Retinal pigment epithelial cell (primary cell): ENCODE measurements around the gene SPECC1L.

Experiments used
- DNase-seq: peaks from one replicate; pipeline ENCODE4 v3.0.0-alpha.2; 2010; ENCODE audit warnings: low read depth
- H3K4me3 ChIP-seq: 2 replicates; pipeline ENCODE4 v1.5.1; 2011; ENCODE audit warnings: mild to moderate bottlenecking, low read length, control low read depth, moderate library complexity
- TF ChIP-seq, protein P1 (sequence below): conservative IDR thresholded peaks from 2 replicates; pipeline ENCODE4 v1.5.1; 2011; ENCODE audit warnings: low read depth, low read length, control low read depth, inconsistent platforms

The SPECC1L gene, protein sequence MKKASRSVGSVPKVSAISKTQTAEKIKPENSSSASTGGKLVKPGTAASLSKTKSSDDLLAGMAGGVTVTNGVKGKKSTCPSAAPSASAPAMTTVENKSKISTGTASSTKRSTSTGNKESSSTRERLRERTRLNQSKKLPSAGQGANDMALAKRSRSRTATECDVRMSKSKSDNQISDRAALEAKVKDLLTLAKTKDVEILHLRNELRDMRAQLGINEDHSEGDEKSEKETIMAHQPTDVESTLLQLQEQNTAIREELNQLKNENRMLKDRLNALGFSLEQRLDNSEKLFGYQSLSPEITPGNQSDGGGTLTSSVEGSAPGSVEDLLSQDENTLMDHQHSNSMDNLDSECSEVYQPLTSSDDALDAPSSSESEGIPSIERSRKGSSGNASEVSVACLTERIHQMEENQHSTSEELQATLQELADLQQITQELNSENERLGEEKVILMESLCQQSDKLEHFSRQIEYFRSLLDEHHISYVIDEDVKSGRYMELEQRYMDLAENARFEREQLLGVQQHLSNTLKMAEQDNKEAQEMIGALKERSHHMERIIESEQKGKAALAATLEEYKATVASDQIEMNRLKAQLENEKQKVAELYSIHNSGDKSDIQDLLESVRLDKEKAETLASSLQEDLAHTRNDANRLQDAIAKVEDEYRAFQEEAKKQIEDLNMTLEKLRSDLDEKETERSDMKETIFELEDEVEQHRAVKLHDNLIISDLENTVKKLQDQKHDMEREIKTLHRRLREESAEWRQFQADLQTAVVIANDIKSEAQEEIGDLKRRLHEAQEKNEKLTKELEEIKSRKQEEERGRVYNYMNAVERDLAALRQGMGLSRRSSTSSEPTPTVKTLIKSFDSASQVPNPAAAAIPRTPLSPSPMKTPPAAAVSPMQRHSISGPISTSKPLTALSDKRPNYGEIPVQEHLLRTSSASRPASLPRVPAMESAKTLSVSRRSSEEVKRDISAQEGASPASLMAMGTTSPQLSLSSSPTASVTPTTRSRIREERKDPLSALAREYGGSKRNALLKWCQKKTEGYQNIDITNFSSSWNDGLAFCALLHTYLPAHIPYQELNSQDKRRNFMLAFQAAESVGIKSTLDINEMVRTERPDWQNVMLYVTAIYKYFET

DNA sequence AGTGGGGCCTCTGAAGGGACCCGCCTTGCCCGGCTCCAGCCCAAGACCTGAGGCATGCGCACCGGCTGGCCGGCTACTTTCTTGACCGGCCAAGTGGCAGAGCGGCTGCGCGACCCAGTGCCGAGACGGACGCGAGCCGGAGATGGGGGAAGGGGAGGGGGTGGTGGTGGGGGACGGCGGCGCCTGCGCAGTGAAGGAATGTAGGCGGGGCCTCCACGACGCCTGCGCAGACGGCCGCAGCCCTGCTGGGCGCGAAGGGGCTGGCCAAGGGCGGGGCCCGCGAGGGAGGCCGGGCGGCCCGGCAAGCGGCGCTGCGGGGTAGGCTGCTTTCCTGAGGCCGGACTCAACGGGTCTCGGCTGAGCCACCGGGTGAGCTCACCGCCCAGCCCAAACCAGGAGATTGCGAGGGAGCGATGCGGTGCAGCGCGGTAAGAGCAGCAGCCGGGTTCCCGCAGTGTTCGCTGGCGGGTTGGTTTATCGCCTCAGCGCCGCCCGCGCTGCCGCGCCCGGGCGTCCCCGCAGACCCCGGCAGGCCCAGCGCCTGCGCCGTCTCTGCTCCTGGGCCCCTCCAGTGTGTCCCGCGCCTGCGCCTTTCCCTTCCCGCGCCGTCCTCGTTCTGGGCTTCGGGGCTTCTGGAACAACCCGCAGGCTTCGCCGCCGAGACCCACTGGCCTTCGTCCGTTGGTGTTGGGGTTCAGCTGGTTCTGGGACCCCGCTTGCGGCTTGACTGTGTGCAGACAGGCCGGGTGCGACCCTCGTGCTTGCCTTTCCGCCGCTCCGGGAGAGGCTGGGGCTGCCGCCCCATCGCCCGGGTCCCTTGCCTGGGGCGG, at the start of gene SPECC1L:
Gene SPECC1L (plus strand): TSS at position 276 of the 830 bp plus-strand sequence. CDS start 31,401 bp downstream, outside the sequence.
- DNase-seq, result peak; percentile 55
- peak within 1 kb of the TSS; percentile 89 for H3K4me3 ChIP-seq
- TF ChIP-seq, protein P1, sequence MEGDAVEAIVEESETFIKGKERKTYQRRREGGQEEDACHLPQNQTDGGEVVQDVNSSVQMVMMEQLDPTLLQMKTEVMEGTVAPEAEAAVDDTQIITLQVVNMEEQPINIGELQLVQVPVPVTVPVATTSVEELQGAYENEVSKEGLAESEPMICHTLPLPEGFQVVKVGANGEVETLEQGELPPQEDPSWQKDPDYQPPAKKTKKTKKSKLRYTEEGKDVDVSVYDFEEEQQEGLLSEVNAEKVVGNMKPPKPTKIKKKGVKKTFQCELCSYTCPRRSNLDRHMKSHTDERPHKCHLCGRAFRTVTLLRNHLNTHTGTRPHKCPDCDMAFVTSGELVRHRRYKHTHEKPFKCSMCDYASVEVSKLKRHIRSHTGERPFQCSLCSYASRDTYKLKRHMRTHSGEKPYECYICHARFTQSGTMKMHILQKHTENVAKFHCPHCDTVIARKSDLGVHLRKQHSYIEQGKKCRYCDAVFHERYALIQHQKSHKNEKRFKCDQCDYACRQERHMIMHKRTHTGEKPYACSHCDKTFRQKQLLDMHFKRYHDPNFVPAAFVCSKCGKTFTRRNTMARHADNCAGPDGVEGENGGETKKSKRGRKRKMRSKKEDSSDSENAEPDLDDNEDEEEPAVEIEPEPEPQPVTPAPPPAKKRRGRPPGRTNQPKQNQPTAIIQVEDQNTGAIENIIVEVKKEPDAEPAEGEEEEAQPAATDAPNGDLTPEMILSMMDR, result no peak

DNA sequence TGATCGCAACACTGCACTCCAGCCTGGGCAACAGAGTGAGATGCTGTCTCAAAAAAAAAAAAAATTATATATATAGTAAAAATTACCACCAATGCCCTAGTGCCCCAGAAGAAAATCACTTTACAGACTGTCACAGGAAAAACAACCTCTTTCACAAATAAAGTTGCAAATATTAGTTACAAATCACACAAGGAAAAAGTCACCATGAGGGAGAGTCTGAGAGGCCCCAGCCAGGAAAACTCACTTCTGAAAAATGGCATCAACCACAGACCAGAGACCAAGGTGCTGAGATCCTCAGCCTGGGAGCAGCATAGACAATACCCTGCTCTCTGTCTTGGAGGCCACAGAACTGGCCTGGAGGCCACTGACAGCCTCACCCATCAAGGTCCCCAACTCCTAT, 46.2 kb upstream of the SPECC1L start:
- no peak overlapping the region for H3K4me3 ChIP-seq
- TF ChIP-seq, protein P1, result no peak
- no peak for DNase-seq

DNA sequence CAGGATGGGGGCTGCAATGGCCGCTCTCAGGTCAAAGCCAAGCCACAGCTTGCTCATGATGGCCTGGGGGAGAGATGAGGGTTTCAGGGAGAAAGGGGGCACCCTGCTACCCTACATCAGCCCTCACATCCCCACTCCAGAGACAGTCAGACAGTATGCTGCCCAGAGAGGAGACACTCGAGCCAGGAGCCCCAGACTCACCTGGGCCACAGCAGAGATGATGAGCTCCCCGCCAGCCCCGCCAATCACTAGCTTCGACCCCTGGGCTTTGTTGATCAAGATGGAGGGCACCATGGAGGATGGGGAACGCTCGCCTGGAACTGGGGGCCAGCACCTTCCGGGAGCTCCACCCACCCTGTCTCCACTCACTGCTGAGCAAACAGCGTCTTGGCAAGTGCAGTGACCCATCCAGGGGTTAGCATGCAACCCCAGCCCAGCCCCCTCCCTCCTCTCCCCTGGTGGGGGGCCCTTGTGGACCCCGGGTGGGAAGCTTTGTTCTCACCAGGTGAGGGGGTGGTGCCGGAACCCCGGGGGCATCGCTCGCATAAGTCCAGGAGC, 45.5 kb upstream of the SPECC1L start:
- TF ChIP-seq, protein P1, result no peak
- no peak overlapping the region for H3K4me3 ChIP-seq
- no peak for DNase-seq

DNA sequence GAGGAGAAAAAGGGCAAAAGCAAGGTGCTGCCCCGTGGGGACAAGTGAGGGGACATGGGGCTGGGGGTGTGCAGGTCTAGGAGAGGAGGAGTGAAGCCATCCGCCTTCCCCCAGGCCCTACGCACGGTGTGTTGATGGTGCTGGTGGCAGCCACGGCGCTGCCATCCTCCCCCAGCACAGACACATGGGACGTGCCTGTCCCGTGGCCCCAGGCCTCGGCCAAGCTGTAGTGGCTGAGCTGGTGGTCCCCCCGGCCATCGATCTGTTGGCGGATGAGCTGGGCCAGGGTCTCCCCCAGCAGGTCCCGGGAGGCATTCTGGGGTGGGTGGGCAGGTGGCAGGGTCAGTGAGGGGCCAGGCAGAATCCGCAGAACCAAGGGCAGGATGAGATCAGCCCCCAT, 44.7 kb upstream of the SPECC1L start:
- TF ChIP-seq, protein P1, result no peak
- no peak for DNase-seq

DNA sequence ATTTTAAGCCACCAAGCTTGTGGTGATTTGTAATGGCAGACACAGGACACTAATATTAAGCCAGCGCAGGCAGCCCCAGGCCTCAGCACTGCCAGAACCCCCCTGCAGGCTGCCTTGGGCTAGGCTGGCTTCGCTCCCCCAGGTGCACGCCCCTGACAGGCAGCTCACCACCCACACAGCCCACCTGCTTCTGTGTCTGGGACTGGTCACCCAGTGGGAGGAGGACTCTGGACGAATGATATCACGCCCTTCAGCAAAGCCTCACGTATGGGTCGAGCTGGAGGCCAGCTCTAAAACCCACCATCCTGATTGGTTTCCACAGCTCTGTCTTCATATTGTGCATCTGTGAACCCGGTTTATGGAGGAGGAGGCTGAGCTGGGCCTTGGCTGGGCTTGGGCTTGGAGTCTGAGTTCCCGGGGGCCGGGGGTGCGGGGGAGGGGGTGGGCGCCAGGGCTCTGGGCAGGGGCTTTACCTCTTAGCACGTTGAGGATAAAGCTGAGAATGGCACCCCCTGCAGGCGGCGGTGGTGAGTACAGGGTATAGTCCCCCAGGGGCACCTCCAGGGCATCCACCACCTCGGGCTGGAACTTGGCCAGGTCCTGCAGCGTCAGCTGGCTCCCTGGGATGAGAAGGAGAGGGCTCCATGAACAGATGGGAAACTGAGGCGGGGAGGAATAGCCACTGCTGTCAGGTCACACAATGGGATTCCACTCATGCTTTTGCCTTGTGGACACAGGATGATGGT, 39.5 kb upstream of the SPECC1L start:
- H3K4me3 ChIP-seq, result no peak overlapping the region
- DNase-seq, result no peak
- TF ChIP-seq, protein P1, result peak; percentile 50

More for the DNA sequence above, 44.7 kb upstream of the SPECC1L start:
- no peak overlapping the region for H3K4me3 ChIP-seq

DNA sequence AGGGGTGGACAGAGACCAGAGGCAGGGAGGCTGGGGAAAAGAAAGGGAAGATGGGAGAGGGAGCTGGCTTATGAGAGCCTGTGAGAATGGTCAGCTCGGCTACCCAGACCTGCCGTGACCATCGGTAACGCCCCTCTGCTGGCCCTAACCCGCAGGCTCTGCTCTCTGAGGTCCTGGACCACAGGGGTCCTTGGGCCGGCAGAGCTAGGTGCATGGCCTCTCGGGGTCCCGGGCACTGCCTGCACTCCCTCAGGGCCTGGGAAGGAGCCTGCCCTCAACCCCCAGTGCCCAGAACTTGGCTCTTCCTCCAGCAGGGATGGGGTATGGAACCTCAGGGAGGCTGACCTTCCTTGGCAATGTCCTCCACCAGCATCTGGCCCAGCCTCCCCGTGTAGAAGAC, 38.9 kb upstream of the SPECC1L start:
- no peak overlapping the region for H3K4me3 ChIP-seq
- TF ChIP-seq, protein P1, result no peak
- no peak for DNase-seq
